ENCODE data around the gene CYLD.

The CYLD gene

DNA sequence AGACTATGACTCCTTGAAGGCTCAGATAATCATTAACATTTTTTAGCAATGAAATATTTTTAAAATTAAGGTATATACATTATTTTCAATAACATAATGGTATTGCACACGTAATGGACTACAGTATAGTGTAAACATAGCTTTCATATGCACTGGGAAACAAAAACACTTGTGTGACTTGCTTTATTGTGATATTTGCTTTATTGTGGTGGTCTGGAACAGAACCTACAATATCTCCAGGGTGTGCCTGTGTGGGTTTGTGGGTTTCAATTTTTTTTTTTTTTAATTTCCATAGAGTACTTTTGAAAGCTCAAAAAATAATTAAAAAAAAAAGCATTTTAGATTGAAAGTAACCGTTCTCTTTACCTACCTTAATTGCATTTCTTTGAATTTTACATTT lies 25.3 kb downstream of the CYLD start:
- Histone ChIP-seq H4K20me1 (ENCODE audit: insufficient read depth, low read length) (no peaks in the 10 kb centered on the region), H3K4me3 (ENCODE audit: low read length) (no peak overlapping the region), H3K36me3 (replicated peaks; ENCODE audit: low read depth, low read length) (peaks cover 32% of the 10 kb centered on the region), H2AFZ (ENCODE audit: low read depth, low read length) (no peak overlapping the region), H3K9me3 (ENCODE audit: insufficient read depth, low read length) (0 out of 2 replicates have a peak, but pooled peaks cover 7% of the 10 kb centered on the region), H3K79me2 (ENCODE audit: low read length) (no peaks in the 10 kb centered on the region), H3K9ac (ENCODE audit: low read length) (no peak overlapping the region), H3K27me3 (ENCODE audit: low read depth, low read length) (no peaks in the 10 kb centered on the region), H3K4me1 (ENCODE audit: low read length) (no peaks in the 10 kb centered on the region), H3K4me2 (ENCODE audit: low read length) (no peak overlapping the region), H3K27ac (ENCODE audit: low read length) (no peak overlapping the region)
- TF ChIP-seq EZH2phosphoT487 (IDR thresholded peaks at IDR 0.05; ENCODE audit: low read depth): no peak
- TF ChIP-seq, protein P1, sequence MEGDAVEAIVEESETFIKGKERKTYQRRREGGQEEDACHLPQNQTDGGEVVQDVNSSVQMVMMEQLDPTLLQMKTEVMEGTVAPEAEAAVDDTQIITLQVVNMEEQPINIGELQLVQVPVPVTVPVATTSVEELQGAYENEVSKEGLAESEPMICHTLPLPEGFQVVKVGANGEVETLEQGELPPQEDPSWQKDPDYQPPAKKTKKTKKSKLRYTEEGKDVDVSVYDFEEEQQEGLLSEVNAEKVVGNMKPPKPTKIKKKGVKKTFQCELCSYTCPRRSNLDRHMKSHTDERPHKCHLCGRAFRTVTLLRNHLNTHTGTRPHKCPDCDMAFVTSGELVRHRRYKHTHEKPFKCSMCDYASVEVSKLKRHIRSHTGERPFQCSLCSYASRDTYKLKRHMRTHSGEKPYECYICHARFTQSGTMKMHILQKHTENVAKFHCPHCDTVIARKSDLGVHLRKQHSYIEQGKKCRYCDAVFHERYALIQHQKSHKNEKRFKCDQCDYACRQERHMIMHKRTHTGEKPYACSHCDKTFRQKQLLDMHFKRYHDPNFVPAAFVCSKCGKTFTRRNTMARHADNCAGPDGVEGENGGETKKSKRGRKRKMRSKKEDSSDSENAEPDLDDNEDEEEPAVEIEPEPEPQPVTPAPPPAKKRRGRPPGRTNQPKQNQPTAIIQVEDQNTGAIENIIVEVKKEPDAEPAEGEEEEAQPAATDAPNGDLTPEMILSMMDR (IDR thresholded peaks at IDR 0.05; ENCODE audit: low read depth, low read length): no peak

DNA sequence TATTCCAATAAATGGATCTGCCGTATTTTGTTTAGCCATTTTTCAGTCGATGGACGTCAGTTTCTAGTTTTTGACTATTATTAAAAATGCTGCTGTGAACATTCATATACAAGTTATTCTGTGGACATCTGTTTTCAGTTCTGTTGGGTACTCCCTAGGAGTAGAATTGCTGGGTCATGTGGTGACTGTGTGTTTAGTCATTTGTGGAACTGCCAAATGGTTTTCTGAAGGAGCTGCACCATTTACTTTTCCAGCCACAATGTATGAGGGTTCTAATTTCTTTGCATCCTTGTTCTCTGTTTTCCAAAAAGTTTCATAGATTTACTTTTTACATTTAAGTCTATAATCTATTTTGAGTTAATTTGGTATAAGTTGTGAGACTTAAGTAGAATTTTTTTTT lies 29.5 kb downstream of the CYLD start:
- Histone ChIP-seq H3K4me2 (ENCODE audit: low read length) (no peak overlapping the region), H3K79me2 (ENCODE audit: low read length) (no peaks in the 10 kb centered on the region)
- TF ChIP-seq, protein P1 (IDR thresholded peaks at IDR 0.05; ENCODE audit: low read depth, low read length): no peak

DNA sequence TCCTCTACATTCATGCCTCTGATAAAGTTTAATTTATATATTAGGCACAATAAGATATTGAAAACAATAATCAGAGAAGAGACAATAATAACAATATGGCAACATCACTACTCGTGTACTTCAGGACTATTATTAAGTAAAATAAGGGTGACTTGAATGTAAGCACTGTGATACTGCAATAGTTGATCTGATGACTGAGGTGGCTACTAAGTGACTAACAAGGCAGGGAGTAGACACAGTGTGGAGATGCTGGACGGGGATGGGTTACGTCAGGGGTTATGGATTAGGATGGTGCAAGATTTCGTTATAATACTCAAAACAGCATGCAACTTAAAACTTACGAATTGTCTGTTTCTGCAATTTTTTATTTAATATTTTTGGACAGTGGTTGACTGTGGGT lies 32.5 kb downstream of the CYLD start:
- no peaks in the 10 kb centered on the region for H3K27me3 ChIP-seq (ENCODE audit: low read depth, low read length)
- H3K4me3 ChIP-seq (ENCODE audit: low read length): no peak overlapping the region
- H2AFZ ChIP-seq (ENCODE audit: low read depth, low read length): no peak overlapping the region
- 0 out of 2 replicates have a peak, but pooled peaks cover 5% of the 10 kb centered on the region for H4K20me1 ChIP-seq (ENCODE audit: insufficient read depth, low read length)
- H3K4me2 ChIP-seq (ENCODE audit: low read length): no peak overlapping the region
- H3K79me2 ChIP-seq (ENCODE audit: low read length): no peaks in the 10 kb centered on the region
- no peak overlapping the region for H3K27ac ChIP-seq (ENCODE audit: low read length)
- H3K36me3 ChIP-seq (replicated peaks; ENCODE audit: low read depth, low read length): peaks cover 13% of the 10 kb centered on the region
- TF ChIP-seq EZH2phosphoT487 (IDR thresholded peaks at IDR 0.05; ENCODE audit: low read depth): no peak
- TF ChIP-seq, protein P1 (IDR thresholded peaks at IDR 0.05; ENCODE audit: low read depth, low read length): no peak
- no peak overlapping the region for H3K9ac ChIP-seq (ENCODE audit: low read length)
- H3K9me3 ChIP-seq (ENCODE audit: insufficient read depth, low read length): no peaks in the 10 kb centered on the region
- H3K4me1 ChIP-seq (ENCODE audit: low read length): no peaks in the 10 kb centered on the region

More for the DNA sequence above, 29.5 kb downstream of the CYLD start:
- H3K27me3 ChIP-seq (ENCODE audit: low read depth, low read length): no peaks in the 10 kb centered on the region
- H3K27ac ChIP-seq (ENCODE audit: low read length): no peak overlapping the region
- H2AFZ ChIP-seq (ENCODE audit: low read depth, low read length): no peak overlapping the region
- no peaks in the 10 kb centered on the region for H3K4me1 ChIP-seq (ENCODE audit: low read length)
- H3K9ac ChIP-seq (ENCODE audit: low read length): no peak overlapping the region
- H3K4me3 ChIP-seq (ENCODE audit: low read length): no peak overlapping the region
- H4K20me1 ChIP-seq (ENCODE audit: insufficient read depth, low read length): 0 out of 2 replicates have a peak, but pooled peaks cover 5% of the 10 kb centered on the region
- H3K9me3 ChIP-seq (ENCODE audit: insufficient read depth, low read length): 0 out of 2 replicates have a peak, but pooled peaks cover under 1% of the 10 kb centered on the region
- peaks cover 17% of the 10 kb centered on the region for H3K36me3 ChIP-seq (replicated peaks; ENCODE audit: low read depth, low read length)

DNA sequence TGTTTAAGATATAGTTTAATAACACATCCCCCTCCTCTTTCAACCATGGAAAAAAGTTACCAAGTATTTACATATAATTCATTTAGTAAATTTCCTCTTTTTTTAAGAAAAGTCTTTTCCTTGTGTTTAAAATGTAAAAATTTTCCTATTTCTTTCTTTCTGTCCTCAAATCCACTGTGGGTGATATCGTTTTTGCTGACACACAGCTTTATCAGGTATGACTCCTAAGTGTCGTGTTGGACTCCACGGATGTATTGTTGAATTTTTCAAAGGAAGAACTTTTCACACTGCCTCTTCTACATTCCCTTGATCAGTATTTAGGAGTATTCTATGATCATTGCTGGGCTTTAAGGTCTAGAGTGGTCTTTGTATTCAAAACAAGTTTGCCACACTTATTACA lies 33.1 kb downstream of the CYLD start:
- Histone ChIP-seq H2AFZ (ENCODE audit: low read depth, low read length) (no peak overlapping the region), H3K36me3 (replicated peaks; ENCODE audit: low read depth, low read length) (peaks cover 13% of the 10 kb centered on the region), H3K4me2 (ENCODE audit: low read length) (no peak overlapping the region), H3K4me3 (ENCODE audit: low read length) (no peak overlapping the region), H3K9me3 (ENCODE audit: insufficient read depth, low read length) (no peaks in the 10 kb centered on the region), H3K4me1 (ENCODE audit: low read length) (no peaks in the 10 kb centered on the region), H3K9ac (ENCODE audit: low read length) (no peak overlapping the region), H3K27me3 (ENCODE audit: low read depth, low read length) (no peaks in the 10 kb centered on the region), H3K27ac (ENCODE audit: low read length) (no peak overlapping the region), H3K79me2 (ENCODE audit: low read length) (no peaks in the 10 kb centered on the region), H4K20me1 (ENCODE audit: insufficient read depth, low read length) (0 out of 2 replicates have a peak, but pooled peaks cover 5% of the 10 kb centered on the region)
- TF ChIP-seq EZH2phosphoT487 (IDR thresholded peaks at IDR 0.05; ENCODE audit: low read depth): no peak
- TF ChIP-seq, protein P1 (IDR thresholded peaks at IDR 0.05; ENCODE audit: low read depth, low read length): no peak

Data from OCI-LY3 (cell line).